NCI-H446 treated with DMSO at 0.1 percent for 48 hours (cell line): ENCODE results near the gene AHI1.

ENCODE experiments used
- DNase-seq: peaks from one replicate; lab custom pipeline; 2025; lab: John Stamatoyannopoulos, UW

AHI1 gene

GRCh38 chr6:135451617-135452190 is 45.8 kb downstream of the AHI1 start:
- no peak for DNase-seq

GRCh38 chr6:135449246-135449645 is 48.3 kb downstream of the AHI1 start:
- no peak for DNase-seq

DNA sequence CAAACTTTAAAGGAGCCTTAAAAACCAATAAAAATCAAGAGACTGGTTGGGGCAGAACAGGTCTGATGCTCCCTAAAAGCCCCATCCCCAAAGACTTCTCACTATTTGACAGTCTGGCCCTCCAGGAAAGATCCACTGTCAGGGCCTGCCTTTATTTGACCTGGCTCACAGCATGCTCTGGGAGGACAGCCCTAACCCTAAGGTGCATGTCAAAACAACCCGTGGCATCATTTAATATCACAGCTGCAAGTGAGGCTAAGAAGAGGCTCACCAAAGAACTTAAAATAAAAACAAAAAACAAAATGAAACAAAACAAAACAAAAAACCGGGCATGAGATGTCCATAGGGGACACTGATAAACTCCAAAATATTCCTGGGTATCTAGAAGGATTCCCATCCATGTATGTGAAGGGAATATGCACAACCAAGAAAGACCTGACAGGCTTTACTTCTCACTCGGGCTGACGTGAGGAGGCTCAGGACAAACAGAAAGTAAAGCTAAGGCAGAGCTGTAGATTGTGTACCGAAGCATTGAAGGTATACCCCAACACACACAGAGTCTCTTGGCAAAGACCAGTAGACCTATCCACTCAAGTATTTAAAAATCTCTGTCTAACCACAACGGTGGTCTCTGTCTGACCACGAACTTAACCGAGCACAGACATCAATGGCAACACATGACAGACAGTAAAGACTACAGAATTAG is 57.3 kb downstream of the AHI1 start:
- DNase-seq = no peak

- no peak for DNase-seq
Measured at GRCh38 chr6:135439549-135439948, 58.0 kb downstream of the AHI1 start.

GRCh38 chr6:135438907-135439535 is 58.5 kb downstream of the AHI1 start:
- DNase-seq = no peak

DNA sequence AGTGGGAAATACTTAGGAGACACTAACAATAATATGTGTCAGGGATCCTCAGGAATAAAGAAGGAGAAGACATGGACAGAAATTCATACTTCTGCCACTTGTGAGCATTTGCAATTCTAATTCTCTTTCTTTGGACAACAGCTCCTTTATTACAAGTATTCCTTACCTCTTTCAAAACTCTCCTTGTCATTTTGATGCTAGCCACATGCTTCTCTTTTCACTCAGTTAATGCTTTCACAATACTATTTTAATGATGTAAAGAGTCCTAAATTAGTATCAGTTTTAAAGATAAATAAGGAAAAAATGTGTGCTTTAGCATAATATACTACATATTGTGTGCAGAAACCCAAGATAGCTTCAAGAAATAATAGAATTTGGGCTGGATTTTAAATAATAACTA is 62.5 kb downstream of the AHI1 start:
- DNase-seq = no peak

DNA sequence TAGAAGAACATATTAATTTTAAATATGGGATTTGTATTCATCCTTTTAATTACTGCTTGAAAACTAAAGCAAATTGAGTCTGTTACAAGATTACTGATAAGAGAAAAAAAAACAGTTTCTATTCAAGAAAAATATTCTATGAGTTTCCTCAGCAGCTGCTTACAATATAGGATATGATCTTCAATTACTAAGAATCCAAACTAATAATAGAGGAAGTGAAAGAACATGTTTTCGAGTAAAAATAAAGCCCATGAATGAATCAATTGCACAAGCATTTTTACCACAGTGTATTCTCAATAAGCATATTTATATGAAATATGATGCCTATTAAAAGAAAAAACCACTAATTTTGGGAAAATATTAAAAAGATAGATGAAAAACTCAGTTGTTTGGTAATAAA is 63.4 kb downstream of the AHI1 start:
- no peak for DNase-seq

GRCh38 chr6:135428078-135428477 is 69.5 kb downstream of the AHI1 start:
- no peak for DNase-seq

DNA sequence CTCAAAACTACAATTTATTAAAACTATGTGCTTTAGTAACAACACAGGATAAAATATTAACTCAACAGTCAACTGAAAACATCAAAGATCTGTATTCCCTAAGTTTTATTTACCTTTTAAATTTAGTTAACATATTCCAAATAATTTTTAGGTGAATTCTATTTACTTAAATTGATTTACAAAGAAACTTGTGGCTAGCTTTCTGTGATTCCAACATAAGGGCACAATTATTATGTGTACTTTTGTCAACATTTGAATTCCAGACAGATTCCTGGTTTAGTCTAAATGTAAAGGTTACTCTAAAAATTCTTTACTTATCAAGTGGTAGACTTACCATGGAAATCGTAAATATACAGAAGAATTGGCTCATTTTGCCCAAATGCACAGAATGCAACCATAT is 70.7 kb downstream of the AHI1 start:
- DNase-seq = no peak

DNA sequence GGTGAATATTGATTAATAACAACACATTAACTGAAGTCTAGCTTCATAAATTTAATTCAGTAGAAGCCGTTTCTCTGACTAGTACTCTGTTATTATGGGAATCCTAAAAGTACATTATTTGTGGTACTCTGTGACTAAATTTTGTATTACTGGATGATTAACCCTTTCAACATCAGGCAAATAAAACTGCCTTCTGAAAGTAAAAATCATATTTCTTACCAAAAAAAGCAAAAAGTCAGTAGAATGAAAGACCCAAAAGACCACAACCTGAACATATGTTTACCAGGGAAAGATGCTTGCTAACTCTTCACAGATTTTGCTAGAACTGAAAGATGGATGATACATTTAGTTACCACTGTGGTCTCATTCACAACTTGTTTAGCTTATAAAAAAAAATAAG is 73.2 kb downstream of the AHI1 start:
- DNase-seq = no peak

- DNase-seq = peak; percentile 8
Measured at GRCh38 chr6:135423649-135424128, 73.9 kb downstream of the AHI1 start.

- no peak for DNase-seq
Measured at GRCh38 chr6:135419162-135419561, 78.4 kb downstream of the AHI1 start.

- DNase-seq = no peak
Measured at GRCh38 chr6:135418040-135418760, 79.3 kb downstream of the AHI1 start.

- no peak for DNase-seq
Measured at GRCh38 chr6:135412761-135413160, 84.8 kb downstream of the AHI1 start.

DNA sequence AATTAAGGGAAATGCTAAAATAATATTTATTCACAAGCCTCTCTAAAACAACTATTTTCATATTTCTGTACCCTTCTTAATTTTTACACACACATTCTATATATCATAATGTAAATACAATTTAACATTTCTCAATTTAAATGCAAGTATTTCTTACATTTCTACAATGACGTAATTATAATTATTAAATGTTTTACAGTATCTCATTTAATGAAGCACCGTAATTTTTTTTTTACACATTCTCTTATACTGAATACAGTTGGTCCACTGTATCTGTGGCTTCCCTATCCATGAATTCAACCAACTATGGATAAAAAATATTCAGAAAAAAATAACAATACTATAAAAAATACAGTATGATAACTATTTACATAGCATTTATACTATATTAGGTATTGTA is 85.7 kb downstream of the AHI1 start:
- DNase-seq = no peak

- DNase-seq = no peak
Measured at GRCh38 chr6:135411339-135411738, 86.2 kb downstream of the AHI1 start.

DNA sequence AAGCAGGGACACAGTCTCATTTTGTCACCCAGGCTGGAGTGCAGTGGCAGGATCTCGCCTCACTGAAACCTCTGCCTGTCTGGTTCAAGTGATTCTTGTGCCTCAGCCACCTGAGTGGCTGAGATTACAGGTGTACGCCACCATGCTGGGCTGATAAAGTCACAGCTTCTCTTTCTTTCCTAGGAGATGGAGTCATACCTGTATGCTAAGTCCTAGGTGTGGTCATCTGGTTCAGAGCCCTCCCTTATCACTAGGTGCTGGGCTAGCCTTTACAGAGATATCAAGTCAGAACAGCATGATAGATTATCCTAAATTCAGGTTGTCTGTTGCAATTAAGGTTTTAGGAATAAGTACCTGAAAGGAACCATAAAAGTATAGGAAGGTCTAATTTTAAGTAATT is 86.7 kb downstream of the AHI1 start:
- DNase-seq = no peak

GRCh38 chr6:135403584-135403983 is 94.0 kb downstream of the AHI1 start:
- no peak for DNase-seq

DNA sequence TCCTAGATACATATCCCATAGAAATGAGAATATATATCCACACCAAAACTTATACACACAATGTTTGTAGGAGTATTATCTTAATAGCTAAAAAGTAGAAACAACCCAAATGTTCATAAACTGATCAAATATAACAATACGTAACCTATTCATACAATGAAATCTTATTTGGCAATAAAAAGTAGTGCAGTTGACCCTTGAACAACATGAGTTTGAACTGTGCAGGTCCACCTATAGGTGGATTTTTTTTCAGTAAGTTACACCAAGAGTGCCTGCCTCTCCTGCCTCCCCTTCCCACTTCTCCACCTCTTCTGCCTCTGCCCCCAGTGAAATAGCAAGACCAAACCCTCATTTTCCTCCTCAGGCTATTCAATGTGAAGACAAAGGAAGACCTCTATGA is 95.2 kb downstream of the AHI1 start:
- no peak for DNase-seq

DNA sequence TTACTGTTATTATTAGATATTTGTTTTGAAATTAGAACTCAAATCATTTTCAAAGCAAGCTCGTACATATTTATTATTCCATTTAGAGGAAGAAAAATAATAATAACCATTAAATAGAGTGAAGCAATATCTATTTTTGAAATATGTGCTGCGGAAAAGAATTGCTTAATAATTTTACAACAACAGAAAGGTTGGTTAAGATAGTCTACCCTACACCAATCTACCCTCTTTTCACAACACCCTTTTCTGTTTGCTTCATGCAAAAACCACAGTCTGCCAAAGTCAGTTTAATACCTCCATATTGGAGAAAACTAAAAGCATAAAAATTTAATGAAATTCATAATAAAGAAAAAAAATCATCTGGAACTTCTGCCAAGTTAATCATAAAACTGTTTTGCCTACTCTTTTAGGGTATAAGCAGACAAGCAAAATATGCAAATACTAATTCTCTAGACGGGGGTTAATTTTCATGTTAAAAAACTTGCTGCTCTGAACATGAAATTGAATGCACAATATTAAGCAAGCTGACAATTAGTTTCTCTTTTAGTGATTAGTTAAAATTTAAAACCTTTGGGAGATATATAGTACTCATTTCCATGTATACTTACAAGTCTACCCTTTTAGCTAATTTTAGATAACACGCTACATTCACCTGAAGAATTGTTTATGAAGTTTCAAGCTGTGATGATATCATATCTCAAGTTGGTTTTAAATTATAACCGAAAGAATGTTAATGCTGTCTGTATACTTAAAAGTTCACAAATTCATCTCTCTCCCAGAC is 100.2 kb downstream of the AHI1 start:
- no peak for DNase-seq

DNA sequence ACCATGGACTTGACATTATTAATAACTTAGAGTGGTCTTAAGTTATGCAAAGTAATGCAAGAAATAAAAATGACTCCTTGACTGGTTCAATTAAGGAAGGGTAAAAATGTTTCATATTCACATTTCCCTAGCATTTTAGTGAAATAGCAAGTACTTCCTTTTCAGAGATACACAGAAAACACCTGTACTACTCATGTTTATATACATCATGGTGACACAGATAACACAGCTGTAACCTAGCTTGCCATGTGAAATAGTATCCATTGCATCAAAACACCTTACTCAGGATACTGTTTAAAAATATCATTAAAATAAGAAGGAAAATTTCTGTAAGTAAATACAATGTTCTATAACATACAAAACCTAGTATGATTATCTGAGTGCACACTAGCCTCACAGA is 102.4 kb downstream of the AHI1 start:
- DNase-seq = no peak

DNA sequence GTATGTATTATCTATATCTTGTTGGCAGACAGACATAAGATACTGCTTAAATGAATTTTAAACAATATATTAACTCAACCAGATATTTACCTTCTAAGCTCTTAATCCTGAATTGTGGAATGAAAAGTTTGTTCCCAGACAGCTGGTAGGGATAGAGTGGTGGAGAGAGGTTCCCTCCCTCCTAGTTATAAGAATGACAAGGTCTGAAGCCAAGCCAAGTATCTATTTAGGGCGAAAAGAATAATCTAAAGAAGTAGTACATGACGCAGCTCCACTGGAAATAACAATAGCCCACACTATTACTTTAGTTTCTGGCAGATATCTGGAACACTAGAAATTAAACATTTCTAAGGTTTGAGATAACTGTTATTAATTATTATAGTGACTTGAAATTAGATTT is 104.3 kb downstream of the AHI1 start:
- no peak for DNase-seq
